NCI-H748 (cell line): ENCODE data around the gene LIN9.
"Not testable (repeated sequence)": the region's sequence is repeated elsewhere in the genome, so short reads cannot be mapped to it uniquely, and the experiment has no call there.

Experiments used
- DNase-seq: peaks from one replicate; lab custom pipeline; 2025; ENCODE audit not compliant: unreplicated experiment; lab: John Stamatoyannopoulos, UW

LIN9 gene

DNA sequence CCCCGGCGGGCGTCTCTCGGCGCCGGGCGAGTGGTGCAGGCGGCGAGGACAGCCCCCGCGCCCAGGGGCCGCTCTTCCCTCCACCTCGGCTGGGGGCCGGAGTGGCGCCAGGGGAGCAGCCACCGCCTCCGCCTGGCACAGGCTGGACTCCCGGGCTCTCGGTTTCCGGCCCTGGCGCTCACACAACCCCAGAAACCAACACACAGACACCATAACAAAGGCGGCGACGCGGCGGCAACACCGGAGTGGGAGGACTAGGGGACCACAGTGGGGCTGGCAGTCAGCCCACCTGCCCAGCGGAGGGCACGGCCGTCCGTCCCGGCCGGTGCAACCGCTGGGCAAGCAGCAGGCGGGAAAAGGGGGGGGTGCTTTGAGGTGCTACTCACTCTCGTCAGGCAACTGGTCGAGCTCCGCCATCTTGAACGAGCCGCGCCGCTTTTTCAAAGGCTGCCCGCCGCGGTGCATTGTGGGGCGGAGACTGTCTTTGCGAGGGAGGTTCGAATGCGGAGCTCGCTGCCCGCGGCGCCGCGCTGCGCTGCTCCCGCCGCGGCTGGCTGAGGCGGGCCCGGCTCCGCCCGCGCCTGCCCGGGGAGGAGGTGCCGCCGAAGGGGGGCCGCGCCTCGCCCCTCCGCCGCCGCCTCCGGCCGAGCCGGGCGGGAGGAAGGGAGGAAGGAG is at the start of gene LIN9:
Gene LIN9 (minus strand): TSS at position 442 of the 675 bp plus-strand sequence. CDS start 25 bp downstream, at position 417.
- peak; percentile 89 for DNase-seq

- DNase-seq: no peak
These were observed 48.5 kb upstream of the LIN9 start for GRCh38 chr1:226357416-226357815.

DNA sequence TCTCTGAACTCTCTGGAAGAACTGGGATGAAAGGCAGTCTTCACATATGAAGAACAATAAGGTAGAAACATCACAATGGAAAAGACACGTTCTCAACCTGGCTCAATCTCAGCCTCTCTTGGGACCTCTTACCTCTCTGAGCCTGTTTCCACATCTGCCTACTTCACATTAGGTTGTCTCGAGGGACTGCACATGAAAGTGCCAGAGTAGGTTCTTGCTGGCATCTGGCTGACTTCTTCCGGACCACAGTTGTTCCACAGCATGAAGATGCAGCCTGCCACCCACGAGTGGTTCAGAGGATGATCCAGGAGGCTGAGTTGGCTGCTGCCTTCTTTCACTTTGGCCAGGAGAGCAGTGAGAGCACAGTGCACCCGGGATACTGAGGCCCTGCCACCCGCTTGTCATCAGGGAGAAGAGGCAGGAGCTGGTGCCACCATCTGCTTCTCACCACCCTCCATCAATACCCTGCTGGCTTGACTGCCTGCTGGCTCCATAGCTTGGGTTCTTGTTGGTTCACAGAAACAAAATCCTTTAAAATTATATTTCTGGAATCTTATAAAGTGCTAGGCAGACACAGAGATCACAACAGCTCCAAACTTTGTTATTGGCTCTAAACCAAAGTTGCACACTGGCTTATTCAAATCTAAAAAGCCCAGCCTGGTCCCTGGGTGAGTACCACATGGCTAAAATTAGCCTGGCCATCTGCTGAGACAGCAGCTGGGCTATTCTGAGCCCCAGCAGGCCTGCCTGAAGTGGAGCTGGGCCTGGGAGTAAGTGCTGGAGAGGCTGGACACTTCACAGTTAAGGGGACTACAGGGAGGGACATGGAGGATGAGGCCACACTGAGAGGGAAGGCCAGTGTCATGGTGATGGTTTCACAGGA is 46.9 kb upstream of the LIN9 start:
- no peak for DNase-seq

DNA sequence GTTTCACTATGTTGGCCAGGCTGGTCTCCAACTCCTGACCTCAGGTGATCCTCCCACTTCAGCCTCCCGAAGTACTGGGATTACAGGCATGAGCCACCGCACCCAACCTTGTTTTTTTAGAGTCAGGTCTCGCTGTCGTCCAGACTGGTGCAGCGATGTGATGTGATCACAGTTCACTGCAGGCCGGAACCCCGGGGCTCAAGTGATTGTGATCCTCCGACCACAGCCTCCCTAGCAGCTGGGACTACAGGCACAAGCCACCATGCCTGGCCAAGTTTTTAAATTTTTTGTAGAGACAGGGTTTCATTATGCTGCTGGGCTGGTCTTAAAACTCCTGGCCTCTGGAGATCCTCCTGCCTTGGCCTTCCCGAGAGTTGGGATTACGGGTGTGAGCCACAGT is 46.1 kb upstream of the LIN9 start:
- no peak for DNase-seq

DNA sequence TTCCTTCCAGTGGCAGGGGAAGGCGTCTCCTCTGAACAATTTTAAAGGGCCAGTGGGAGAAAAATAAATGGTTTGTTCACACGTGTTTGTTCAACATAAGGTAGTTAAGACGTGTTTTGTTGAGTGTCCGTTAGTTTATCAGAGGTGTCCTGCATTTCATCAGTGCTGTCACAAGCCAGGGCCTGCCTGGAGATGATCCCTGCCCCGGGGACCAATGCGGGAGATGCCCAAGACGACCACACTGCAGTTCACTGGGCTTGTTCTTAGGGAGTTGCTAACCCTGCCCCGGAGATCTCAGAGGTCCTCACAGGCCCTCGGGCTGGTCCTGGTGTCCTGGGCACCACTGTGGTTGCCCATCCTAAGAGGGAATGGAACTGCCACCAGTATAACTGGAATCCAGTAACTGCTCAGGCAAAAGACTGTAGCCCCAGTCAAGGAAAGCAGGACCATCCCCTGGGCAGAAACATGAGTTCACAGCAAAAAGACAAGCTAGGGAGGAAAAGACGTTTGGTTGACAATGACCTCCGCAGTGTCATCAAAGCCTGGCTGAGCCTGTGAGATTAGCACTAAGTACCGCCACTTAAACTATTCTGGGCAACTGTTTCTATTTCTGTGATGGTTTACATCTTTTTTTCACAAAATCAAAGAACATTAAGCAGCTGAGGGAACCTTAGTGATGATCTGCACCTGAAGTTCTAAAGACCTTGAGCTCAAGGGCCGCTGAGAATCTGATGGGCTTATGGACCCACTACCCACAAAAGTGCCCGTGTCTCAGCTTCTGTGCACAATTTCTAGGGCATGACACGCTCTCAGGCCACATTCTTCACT is 44.9 kb upstream of the LIN9 start:
- DNase-seq: no peak

- no peak for DNase-seq
These were observed 42.7 kb upstream of the LIN9 start for GRCh38 chr1:226351709-226352108.

DNA sequence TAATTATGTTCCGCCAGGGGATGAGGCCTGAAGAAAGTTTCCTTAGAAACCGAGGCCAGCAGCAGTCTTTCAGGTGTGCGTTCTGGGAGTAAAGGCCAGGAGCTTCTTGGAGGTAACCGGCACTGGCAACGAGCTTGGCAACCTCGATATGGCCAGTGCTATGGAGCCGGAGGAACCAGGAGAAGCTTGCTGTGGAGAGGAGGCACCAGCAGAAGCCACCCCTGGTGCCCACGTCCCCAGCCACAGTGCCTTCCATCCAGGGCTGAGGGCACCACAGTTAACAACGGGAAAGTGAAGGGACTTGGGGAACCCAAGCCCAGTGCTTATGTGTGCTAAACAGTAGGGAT is 41.5 kb upstream of the LIN9 start:
- DNase-seq: no peak

GRCh38 chr1:226349801-226350518 is 41.0 kb upstream of the LIN9 start:
- DNase-seq: no peak

DNA sequence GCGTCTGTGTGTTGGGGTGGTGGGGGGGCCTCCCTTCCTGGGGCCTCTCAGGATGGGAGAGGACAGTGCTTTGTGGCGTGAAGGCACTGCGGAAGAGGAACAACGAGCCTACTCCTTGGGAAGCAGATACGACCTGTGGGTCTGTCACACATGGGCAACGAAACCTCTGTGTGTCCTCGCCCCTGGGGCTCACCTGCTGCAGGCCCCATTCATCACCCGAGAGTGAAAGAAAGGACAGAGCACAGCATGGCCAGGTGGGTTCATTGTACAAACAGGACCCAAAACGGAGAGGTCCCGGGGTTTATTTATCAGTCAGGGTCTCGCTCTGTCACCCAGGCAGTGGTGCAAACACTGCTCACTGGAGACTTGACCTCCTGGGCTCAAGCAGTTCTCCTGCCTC is 40.1 kb upstream of the LIN9 start:
- no peak for DNase-seq

DNA sequence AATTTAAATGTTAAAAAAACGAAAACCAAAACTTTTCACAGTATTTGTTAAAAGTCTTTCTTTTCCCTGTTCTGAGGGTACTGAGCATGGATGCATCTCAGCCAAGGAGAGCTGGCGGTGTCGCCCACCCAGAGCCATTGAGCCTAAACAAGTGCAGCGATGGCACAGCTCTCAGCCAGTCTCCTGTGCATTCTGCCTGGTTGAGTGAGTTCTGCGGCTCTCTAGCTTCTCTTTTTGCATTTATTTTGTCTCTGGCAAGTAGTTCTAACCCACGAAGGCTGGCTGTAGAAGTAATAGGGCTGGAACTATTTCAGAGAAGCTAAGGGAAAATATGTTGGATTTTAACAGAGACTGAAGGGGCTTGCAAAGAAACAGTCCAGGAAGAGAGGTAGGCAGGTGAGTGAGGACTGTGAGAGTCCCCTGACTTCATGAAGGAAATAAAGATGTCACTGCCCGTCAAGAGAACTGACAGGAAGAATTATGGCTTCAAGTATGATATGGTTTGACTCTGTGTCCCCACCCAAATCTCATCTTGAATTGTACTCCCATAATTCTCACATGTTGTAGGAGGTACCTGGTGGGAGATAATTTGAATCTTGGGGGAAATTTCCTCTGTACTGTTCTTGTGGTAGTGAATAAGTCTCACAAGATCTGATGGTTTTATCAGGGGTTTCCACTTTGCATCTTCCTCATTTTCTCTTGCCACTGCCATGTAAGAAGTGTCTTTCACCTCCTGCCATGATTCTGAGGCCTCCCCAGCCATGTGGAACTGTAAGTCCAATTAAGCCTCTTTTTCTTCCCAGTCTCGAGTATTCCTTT is 35.7 kb upstream of the LIN9 start:
- DNase-seq: no peak

DNA sequence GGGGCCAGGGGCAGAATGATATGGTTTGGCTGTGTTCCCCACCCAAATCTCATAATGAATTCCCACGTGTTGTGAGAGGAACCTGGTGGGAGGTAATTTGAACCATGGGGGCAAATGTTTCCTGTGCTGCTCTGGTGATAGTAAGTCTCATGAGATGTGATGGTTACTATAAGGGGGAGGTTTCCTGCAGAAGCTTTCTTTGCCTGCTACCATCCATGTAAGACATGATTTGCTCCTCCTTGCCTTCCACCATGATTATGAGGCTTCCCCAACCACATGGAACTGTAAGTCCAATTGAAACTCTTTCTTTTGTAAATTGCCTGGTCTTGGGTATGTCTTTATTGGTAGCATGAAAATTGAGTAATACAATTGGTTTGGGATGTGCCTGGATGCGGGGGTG is 33.7 kb upstream of the LIN9 start:
- DNase-seq: no peak

DNA sequence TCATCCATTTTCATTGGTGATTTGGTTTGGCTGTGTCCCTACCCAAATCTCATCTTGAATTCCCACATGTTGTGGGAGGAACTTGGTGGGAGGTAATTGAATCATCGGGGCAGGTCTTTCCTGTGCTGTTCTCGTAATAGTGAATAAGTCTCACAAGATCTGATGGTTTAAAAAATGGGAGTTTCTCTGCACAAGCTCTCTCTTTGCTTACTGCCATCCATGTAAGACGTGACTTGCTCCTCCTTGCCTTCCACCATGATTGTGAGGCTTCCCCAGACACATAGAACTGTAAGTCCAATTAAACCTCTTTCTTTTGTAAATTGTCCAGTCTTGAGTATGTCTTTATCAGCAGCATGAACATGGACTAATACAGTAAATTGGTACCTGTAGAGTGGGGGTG is 31.1 kb upstream of the LIN9 start:
- DNase-seq: not testable (repeated sequence)

DNA sequence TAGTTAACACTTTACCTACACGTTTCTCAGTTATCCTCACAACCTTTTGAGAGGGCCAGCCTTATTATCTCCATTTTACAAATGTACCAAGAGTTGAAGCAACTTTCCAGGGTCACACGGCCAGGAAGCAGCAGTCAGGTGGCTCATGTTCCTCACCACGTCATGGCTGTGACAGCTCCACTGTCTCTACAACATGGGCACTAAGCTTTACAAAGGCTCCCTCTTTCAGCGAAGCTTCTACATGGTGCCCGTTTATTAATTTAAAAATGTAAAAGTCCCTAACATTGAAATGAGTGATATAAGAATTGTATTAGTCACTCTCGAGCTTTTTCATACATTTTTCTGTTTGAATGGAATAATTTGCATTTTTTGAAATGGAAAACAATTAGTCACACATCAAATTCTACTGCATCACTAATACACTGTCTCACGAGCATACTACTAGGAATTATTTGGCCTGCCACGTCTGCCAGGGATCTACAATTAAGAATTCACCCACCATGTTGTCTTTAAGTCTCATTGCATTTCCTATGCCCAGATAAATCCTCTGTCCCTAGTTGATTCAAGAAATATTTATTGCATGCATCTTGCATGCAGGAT is 28.4 kb upstream of the LIN9 start:
- DNase-seq: no peak

DNA sequence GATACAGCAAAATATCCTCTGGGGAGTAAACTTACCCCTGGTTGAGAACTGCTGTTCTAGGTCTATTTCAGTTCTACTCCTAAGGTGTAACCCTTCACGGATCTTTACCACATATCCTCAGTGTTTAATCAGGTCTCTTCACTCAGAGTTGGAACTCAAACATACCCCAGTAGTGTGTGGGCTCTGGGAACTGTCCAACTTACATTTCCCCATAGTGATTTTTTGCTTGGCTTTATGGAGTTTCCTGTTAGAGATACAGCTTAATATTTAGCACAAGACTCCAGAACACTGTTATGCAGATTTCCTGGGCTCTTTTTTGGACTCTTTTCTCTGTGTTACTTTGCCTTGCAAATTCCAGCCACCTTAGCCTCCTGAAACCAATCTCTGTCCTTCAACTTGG is 26.7 kb upstream of the LIN9 start:
- no peak for DNase-seq

- DNase-seq: no peak
These were observed 24.0 kb upstream of the LIN9 start for GRCh38 chr1:226332947-226333346.

- DNase-seq: no peak
These were observed 20.3 kb upstream of the LIN9 start for GRCh38 chr1:226329237-226329636.

DNA sequence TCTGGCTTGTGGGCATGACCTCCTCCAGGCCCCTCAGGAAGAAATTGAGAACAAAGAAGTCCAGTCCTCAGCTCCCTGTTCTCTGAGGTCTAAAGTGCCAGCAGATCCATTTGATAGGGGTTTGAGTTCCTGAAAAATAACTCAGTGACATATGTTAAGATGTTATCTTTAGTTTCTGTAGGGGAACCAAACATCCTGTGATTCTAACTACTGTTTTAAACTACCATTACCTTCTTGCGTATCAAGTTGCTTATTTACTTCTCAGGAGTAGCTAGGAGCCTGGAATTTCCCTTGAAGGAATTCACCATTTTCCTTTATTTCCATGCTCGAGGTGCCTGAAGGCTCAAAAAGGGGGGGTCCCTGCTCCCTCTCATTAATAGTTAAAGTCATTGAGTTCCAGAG is 18.8 kb upstream of the LIN9 start:
- DNase-seq: no peak

DNA sequence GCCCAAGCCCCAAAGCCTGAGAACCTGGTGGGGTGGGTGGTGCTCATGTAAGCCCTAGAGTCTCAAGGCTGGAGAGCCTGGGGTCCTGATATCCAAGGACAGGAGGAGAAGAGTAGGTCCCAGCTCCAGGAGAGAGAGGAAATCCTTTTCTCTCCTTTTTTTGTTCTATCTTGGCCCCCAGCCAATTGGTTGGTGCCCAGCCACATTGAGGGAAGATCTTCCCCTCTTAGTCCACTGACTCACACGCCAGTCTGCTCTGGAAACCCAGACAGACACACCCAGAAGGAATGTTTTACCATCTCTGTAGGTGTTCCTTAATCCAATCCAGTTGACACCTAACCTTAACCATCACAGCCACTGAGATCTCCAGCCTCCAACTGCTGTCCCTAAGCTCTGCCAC is 16.2 kb upstream of the LIN9 start:
- DNase-seq: no peak

DNA sequence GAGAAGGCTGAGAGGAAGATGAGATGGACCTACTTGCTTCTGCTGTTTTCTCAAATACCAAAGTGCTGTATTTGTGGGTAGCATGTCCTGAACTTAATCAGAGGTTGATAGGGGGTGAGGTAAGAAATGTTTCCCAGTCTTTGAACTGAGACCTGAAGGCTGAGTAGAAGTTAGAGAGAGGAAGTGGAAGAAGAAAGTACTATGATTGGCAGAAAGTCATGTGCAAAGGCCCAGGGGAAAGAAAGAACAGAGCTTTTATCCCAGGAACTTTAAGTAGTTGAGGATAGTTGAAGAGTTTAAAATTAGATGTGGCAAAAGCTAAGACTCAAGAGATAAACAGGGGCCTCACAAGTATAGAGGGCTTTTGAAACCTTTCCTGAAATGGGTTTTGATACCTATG is 15.5 kb upstream of the LIN9 start:
- no peak for DNase-seq

GRCh38 chr1:226322986-226323385 is 14.0 kb upstream of the LIN9 start:
- no peak for DNase-seq
